Sigmoid colon (tissue), 7 donors: ENCODE results near the gene SSR3. TPM values are rescaled to one million over a fixed set of nuclear protein-coding genes. Genes with fewer than 3 reads are reported as not detected.

Source experiments
- DNase-seq: peaks from one replicate; pipeline ENCODE4 v3.0.0-alpha.2; 2019
- H3K27ac ChIP-seq, 4 donors: fragments of 200-600 bp; sonication (generic); one replicate each; pipeline ENCODE4 v1.5.1; 2016 to 2019; ENCODE audit warnings: mild to moderate bottlenecking in 1 of 4
- H3K27me3 ChIP-seq, 3 donors: fragments of 200-600 bp; sonication (generic); one replicate each; pipeline ENCODE4 v1.5.1; 2019; ENCODE audit warnings: mild to moderate bottlenecking in 1 of 3
- H3K36me3 ChIP-seq, 4 donors: fragments of 200-600 bp; sonication (generic); one replicate each; pipeline ENCODE4 v1.5.1; 2016 to 2019
- H3K4me1 ChIP-seq, 4 donors: fragments of 200-600 bp; sonication (generic); one replicate each; pipeline ENCODE4 v1.5.1; 2017 to 2019
- H3K4me3 ChIP-seq, 4 donors: fragments of 200-600 bp; sonication (generic); one replicate each; pipeline ENCODE4 v1.5.1; 2017 to 2019; ENCODE audit warnings: mild to moderate bottlenecking in 2 of 4, moderate library complexity in 1 of 4
- H3K9me3 ChIP-seq, 4 donors: fragments of 200-600 bp in 3 of 4; sonication (generic) in 3 of 4; one replicate each; pipeline versions ENCODE4 v1.5.1 to v1.6.1; 2013 to 2019
- EP300 ChIP-seq, 4 donors: sonication (generic); formaldehyde crosslinking; IDR thresholded peaks; one replicate each; pipeline ENCODE4 v1.6.1; 2017; ENCODE audit warnings: antibody characterized with exemption in 4 of 4
- POLR2A ChIP-seq, 2 donors: fragments of 450-650 bp; IDR thresholded peaks; one replicate each; pipeline ENCODE4 v1.6.1; 2016; ENCODE audit warnings: antibody characterized with exemption in 2 of 2, mild to moderate bottlenecking in 2 of 2, moderate library complexity in 2 of 2
- POLR2AphosphoS5 ChIP-seq, 4 donors: sonication (generic); formaldehyde crosslinking; IDR thresholded peaks; one replicate each; pipeline ENCODE4 v1.6.1; 2017; ENCODE audit warnings: antibody characterized with exemption in 4 of 4
- WGBS, 2 donors: extraction: QIAGEN DNeasy Blood & Tissue Kit; methylation state at CpG; one replicate each; pipeline ENCODE4 v1.1.7; 2013; 5-methylcytosine and 5-hydroxymethylcytosine counted together
- intact Hi-C: fragments of 100-400 bp; cut with DNase I; formaldehyde crosslinking; loops from one replicate; pipeline ENCODE4 v1.15.1; 2023
- polyA plus RNA-seq, 3 donors: library from polyadenylated mRNA; stranded (reverse); fragments of 200-250 nt; gene quantifications; one replicate each; pipeline ENCODE4 v1.2.3, GENCODE V29; 2013
- total RNA-seq, 4 donors: library from RNA; depleted of rRNA; stranded (reverse); fragments of >200 nt; gene quantifications; one replicate each; pipeline ENCODE4 v1.1.0, GENCODE V29; 2016
- TF ChIP-seq, protein P1 (sequence below), 4 experiments: fragments of 450-650 bp in 3 of 4; fragments of 200-600 bp in 1 of 4; IDR thresholded peaks; one replicate each; pipeline ENCODE4 v1.5.1; 2016 to 2019; ENCODE audit warnings: antibody characterized with exemption in 4 of 4, mild to moderate bottlenecking in 3 of 4, moderate library complexity in 2 of 4
- donor health status: healthy with polysubstance abuse.
- donor health status: Bipolar disorder and iron deficiency.
- donor health status: healthy.

SSR3 gene
- total and polyA plus RNA-seq, 7 donors: 59.2 to 113 (median 86.7) TPM

DNA sequence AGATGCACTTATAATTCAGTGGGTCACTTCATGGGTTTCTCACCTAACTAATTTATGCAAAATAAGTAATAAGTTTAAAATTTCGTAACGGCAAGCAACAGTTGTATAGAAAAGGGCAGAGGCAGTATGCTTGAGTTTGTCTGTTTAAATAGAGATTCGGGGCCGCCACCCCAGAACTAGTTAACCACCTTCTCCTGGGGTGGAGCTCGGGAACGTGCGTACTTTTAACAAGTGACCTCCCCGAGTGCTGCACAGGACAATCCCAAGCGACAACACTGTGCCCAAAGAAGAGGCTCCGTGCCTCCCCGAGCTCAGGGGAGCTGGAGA is 439 bp downstream of the SSR3 start:
- no peak for TF ChIP-seq EP300 (IDR thresholded peaks at IDR 0.05)
- TF ChIP-seq POLR2A (IDR thresholded peaks at IDR 0.05): no peak
- TF ChIP-seq, protein P1, sequence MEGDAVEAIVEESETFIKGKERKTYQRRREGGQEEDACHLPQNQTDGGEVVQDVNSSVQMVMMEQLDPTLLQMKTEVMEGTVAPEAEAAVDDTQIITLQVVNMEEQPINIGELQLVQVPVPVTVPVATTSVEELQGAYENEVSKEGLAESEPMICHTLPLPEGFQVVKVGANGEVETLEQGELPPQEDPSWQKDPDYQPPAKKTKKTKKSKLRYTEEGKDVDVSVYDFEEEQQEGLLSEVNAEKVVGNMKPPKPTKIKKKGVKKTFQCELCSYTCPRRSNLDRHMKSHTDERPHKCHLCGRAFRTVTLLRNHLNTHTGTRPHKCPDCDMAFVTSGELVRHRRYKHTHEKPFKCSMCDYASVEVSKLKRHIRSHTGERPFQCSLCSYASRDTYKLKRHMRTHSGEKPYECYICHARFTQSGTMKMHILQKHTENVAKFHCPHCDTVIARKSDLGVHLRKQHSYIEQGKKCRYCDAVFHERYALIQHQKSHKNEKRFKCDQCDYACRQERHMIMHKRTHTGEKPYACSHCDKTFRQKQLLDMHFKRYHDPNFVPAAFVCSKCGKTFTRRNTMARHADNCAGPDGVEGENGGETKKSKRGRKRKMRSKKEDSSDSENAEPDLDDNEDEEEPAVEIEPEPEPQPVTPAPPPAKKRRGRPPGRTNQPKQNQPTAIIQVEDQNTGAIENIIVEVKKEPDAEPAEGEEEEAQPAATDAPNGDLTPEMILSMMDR (IDR thresholded peaks at IDR 0.05): no peak
- no peak for TF ChIP-seq POLR2AphosphoS5 (IDR thresholded peaks at IDR 0.05)
- Histone ChIP-seq H3K27ac (peak overlapping the region; percentile 83 to 90 (median 88)), H3K4me3 (peak overlapping the region; percentile 73 to 91 (median 84)), H3K9me3 (no peaks in the 10 kb centered on the region), H3K27me3 (no peaks in the 10 kb centered on the region), H3K36me3 (peaks cover 0 to 21% (median 0%) of the 10 kb centered on the region in 4 donors), H3K4me1 (peaks cover 0 to 46% (median 41%) of the 10 kb centered on the region in 4 donors)
- DNase-seq: no peak
- intact Hi-C loops: loop anchor here (2.0 kb wide), 1 partner anchor 120 kb away; the partner anchor contains the start of gene TIPARP
- 0% methylated on average over 11 of the region's 11 CpGs for WGBS, 2 donors

DNA sequence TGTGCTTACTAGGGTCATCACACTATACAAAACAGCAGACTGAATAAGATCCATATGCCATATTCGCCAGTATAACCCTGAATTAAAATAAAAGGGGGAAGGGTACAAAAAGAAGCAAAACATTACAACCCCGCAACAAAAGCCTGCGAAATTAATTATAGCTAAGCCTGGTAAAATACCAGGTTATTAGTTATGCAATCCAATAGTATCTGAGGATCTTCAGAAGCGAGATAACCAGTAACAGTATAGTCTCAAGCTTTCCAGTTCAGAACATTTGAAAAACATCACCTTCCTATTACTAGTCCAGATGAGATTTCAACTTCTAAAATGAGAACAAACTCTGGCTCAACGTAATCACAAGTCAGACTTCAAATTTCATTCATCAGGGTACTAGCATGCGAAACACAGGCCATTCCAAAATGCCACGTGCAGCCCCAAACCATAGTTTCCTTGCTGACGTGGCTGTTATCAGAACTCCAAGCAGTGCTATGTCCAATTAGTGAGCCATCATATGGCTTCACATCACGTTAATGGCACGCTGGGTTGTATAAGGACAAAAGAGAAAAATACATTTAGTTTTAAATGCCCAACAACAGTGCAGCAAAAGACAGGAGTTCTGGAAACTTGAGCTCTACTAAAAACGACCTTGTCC is 1.1 kb downstream of the SSR3 start:
- H3K27ac ChIP-seq: peak overlapping the region; percentile 83 to 90 (median 88)
- H3K27me3 ChIP-seq: no peaks in the 10 kb centered on the region
- peak overlapping the region; percentile 73 to 91 (median 84) for H3K4me3 ChIP-seq
- TF ChIP-seq, protein P1 (IDR thresholded peaks at IDR 0.05): no peak
- no peak for TF ChIP-seq POLR2AphosphoS5 (IDR thresholded peaks at IDR 0.05)
- TF ChIP-seq EP300 (IDR thresholded peaks at IDR 0.05): no peak
- intact Hi-C loops: loop anchor here (2.0 kb wide), 1 partner anchor 121 kb away; the partner anchor contains the start of gene TIPARP
- H3K4me1 ChIP-seq: peaks cover 0 to 52% (median 47%) of the 10 kb centered on the region in 4 donors
- H3K36me3 ChIP-seq: peaks cover 0 to 21% (median 0%) of the 10 kb centered on the region in 4 donors
- DNase-seq: no peak
- H3K9me3 ChIP-seq: no peaks in the 10 kb centered on the region
- 35 to 39% methylated on average over 11 of the region's 11 CpGs for WGBS, 2 donors

DNA sequence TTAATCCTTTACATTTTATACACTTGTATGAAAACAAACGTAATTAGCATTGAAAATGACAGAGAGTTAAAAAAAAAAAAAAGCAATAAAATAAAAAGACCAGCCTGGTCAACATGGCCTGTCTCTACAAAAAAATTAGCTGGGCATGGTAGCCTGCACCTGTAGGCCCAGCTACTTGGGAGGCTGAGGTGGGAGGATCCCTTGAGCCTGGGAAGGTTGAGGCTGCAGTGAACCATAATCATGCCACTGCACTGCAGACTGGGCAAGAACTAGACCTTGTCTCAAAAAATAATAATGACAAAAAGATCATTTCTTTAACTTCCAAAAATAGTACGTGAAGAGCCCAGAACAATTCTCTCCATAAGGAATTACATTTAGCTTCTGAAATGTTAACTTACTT is 1.9 kb downstream of the SSR3 start:
- no peak for DNase-seq
- peaks cover 0 to 30% (median 0%) of the 10 kb centered on the region in 4 donors for H3K36me3 ChIP-seq
- H3K9me3 ChIP-seq: no peaks in the 10 kb centered on the region
- H3K27me3 ChIP-seq: no peaks in the 10 kb centered on the region
- TF ChIP-seq, protein P1 (IDR thresholded peaks at IDR 0.05): no peak
- TF ChIP-seq EP300 (IDR thresholded peaks at IDR 0.05) (no peak), POLR2AphosphoS5 (IDR thresholded peaks at IDR 0.05) (no peak), POLR2A (IDR thresholded peaks at IDR 0.05) (no peak)
- peak overlapping the region in 3 of 4 donors; percentile 73 to 86 (median 81) for H3K4me3 ChIP-seq
- 79 to 82% methylated on average over 2 of the region's 2 CpGs for WGBS, 2 donors
- peak overlapping the region in 2 of 4 donors; percentile 89 to 90 for H3K27ac ChIP-seq
- intact Hi-C loops: no loop called here
- H3K4me1 ChIP-seq: peaks cover 0 to 61% (median 56%) of the 10 kb centered on the region in 4 donors

DNA sequence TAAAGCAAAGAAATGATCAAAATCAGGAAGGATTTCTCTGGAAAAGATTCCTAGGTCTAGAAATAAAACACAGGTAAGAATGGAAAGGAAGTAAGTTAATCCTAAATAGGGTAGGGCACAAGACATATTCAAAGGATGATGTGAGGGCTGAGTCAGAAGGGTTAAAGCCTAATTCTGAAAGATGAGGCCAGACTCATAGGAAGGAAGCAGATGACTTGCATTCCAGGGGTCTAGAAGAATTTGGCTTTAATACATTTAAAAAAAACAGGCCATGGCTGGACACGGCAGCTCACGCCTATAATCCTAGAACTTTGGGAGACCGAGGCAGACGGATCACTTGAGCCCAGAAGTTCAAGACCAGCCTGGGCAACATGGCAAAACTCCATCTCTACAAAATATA is 3.2 kb downstream of the SSR3 start:
- H3K27ac ChIP-seq: peak overlapping the region in 3 of 4 donors; percentile 21 to 77 (median 74)
- no peaks in the 10 kb centered on the region for H3K27me3 ChIP-seq
- intact Hi-C loops: no loop called here
- no peak overlapping the region for H3K4me3 ChIP-seq
- TF ChIP-seq, protein P1 (IDR thresholded peaks at IDR 0.05): no peak
- TF ChIP-seq POLR2A (IDR thresholded peaks at IDR 0.05) (no peak), EP300 (IDR thresholded peaks at IDR 0.05) (no peak), POLR2AphosphoS5 (IDR thresholded peaks at IDR 0.05) (no peak)
- WGBS, 2 donors: 86 to 94% methylated on average over 4 of the region's 4 CpGs
- DNase-seq: no peak
- H3K4me1 ChIP-seq: peaks cover 0 to 73% (median 68%) of the 10 kb centered on the region in 4 donors
- peaks cover 0 to 32% (median 0%) of the 10 kb centered on the region in 4 donors for H3K36me3 ChIP-seq
- no peaks in the 10 kb centered on the region for H3K9me3 ChIP-seq
